Keratinocyte (primary cell): Measurements from ENCODE around the gene MID1. TPM values are rescaled to one million over a fixed set of nuclear protein-coding genes. Genes with fewer than 3 reads are reported as not detected.

Source experiments
- DNase-seq: peaks from one replicate; pipeline ENCODE4 v3.0.0-alpha.2; 2011; ENCODE audit warnings: low read depth, missing footprints, low spot score
- FAIRE-seq: peaks from 2 replicates; lab custom pipeline; 2011; peaks lifted over from hg19 to GRCh38; lab: Jason Lieb, UNC
- H2AFZ ChIP-seq: 2 replicates; pipeline ENCODE4 v1.6.0; 2012; ENCODE audit warnings: low read length, control low read depth, inconsistent platforms; ENCODE audit not compliant: control insufficient read depth
- H3K27ac ChIP-seq: 2 replicates; pipeline ENCODE4 v1.5.1; 2011; ENCODE audit warnings: low read length; ENCODE audit not compliant: control insufficient read depth, insufficient read depth
- H3K27me3 ChIP-seq: 3 replicates; pipeline ENCODE4 v1.6.0; 2011; ENCODE audit warnings: low read length; ENCODE audit not compliant: control insufficient read depth, insufficient read depth; ENCODE audit errors: extremely low read depth
- H3K36me3 ChIP-seq, 2 experiments: 2 replicates in 1 of 2; 3 replicates in 1 of 2; pipeline ENCODE4 v1.5.1; 2011; ENCODE audit warnings: low read length in 2 of 2, mild to moderate bottlenecking in 1 of 2; ENCODE audit not compliant: control insufficient read depth in 2 of 2, insufficient read depth in 2 of 2; ENCODE audit errors: extremely low read depth in 1 of 2
- H3K4me1 ChIP-seq: 3 replicates; pipeline ENCODE4 v1.5.1; 2011; ENCODE audit warnings: low read length; ENCODE audit not compliant: control insufficient read depth, insufficient read depth; ENCODE audit errors: extremely low read depth
- H3K4me2 ChIP-seq: 3 replicates; pipeline ENCODE4 v1.6.0; 2011; ENCODE audit warnings: low read depth, low read length; ENCODE audit not compliant: control insufficient read depth, insufficient read depth; ENCODE audit errors: extremely low read depth
- H3K4me3 ChIP-seq, 3 experiments: fragments of 200-600 bp in 1 of 3; sonication (generic) in 1 of 3; 2 replicates in 2 of 3; 3 replicates in 1 of 3; pipeline ENCODE4 v1.5.1; 2011 to 2016; ENCODE audit warnings: low read length in 3 of 3, mild to moderate bottlenecking in 3 of 3, control low read depth in 2 of 3, inconsistent platforms in 1 of 3, low read depth in 1 of 3, mixed read lengths in 1 of 3, mixed run types in 1 of 3, moderate library complexity in 1 of 3; ENCODE audit not compliant: control insufficient read depth in 2 of 3, insufficient read depth in 2 of 3; ENCODE audit errors: extremely low read depth in 1 of 3
- H3K79me2 ChIP-seq: 2 replicates; pipeline ENCODE4 v1.6.0; 2012; ENCODE audit warnings: low read length; ENCODE audit not compliant: control insufficient read depth, insufficient read depth
- H3K9ac ChIP-seq: 3 replicates; pipeline ENCODE4 v1.6.0; 2011; ENCODE audit warnings: low read length; ENCODE audit not compliant: control insufficient read depth, insufficient read depth; ENCODE audit errors: extremely low read depth
- H3K9me1 ChIP-seq: 3 replicates; pipeline ENCODE4 v1.6.0; 2011; ENCODE audit warnings: low read length; ENCODE audit not compliant: control insufficient read depth, insufficient read depth; ENCODE audit errors: extremely low read depth
- H3K9me3 ChIP-seq: 2 replicates; pipeline ENCODE4 v1.5.1; 2012; ENCODE audit warnings: low read depth, low read length; ENCODE audit not compliant: control insufficient read depth
- H4K20me1 ChIP-seq: 3 replicates; pipeline ENCODE4 v1.6.0; 2011; ENCODE audit warnings: low read length; ENCODE audit not compliant: control insufficient read depth, insufficient read depth; ENCODE audit errors: extremely low read depth
- EZH2 ChIP-seq: IDR thresholded peaks from one replicate; pipeline ENCODE4 v1.6.1; 2012; ENCODE audit warnings: inconsistent platforms, mild to moderate bottlenecking, low read length, moderate library complexity
- dilution Hi-C: fragments of 300-500 bp; cut with MboI; formaldehyde crosslinking; loops from one replicate; pipeline ENCODE4 v1.7.0; 2020; ENCODE audit warnings: low sequenced_read_pairs; ENCODE audit not compliant: extremely low pct_ligation_motif_present
- polyA plus RNA-seq, 5 experiments: library from polyadenylated mRNA; depleted of rRNA in 3 of 5; stranded (reverse) in 3 of 5; stranded (forward) in 1 of 5; unstranded in 1 of 5; fragments of >200 nt; gene quantifications; 1 replicate in 1 of 5; 2 replicates in 3 of 5; 3 replicates in 1 of 5; pipeline versions ENCODE4 v1.2.1 to v1.2.3, GENCODE V29; 2011 to 2012; ENCODE audit warnings: missing spikeins in 2 of 5, low read depth in 1 of 5, low replicate concordance in 1 of 5
- TF ChIP-seq, protein P1 (sequence below), 3 experiments: IDR thresholded peaks in 1 of 3; conservative IDR thresholded peaks in 1 of 3; optimal IDR thresholded peaks in 1 of 3; 2 replicates in 2 of 3; 3 replicates in 1 of 3; pipeline versions ENCODE3 to v1.5.1; 2011; ENCODE audit warnings: low read length in 3 of 3, mild to moderate bottlenecking in 3 of 3, moderate library complexity in 2 of 3, control low read depth in 1 of 3, inconsistent platforms in 1 of 3; ENCODE audit not compliant: insufficient read depth in 2 of 3; ENCODE audit errors: extremely low read depth in 1 of 3

MID1 gene
- polyA plus RNA-seq, 1 donor (not counting 4 experiments of a cell fraction or from before 2014, with no cell fraction given) = 9.2 TPM

DNA sequence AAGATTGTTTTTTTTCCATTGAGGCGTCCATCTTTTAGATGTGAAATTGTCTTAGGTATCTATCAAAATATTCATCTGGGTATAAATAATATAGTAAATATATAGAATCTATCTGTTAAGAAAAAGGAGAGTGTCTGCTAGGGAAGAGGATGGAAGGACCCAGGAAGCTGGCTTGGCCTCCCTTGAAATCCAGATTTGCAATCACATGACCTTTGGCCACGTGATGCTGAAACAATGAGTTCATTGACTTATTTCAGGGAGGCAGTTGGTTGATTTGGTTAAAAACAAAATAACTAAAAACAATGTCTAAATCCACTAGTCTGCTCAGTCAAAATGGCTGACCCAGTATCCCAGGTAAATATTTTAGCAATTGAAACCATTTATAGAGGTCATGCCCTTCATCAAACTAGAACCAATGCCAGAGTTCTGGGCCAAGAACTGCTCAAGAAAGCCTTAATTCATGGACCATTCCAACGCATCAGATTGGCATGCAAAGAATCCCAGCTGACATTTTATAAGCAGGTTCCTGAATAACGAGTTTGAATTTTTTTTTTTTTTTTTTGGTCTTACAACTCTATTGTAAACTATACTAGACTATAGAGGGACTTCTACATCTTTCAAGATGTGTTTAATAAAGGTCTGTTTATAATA is 172.7 kb downstream of the MID1 start:
- no peaks in the 10 kb centered on the region for H3K36me3 ChIP-seq
- H2AFZ ChIP-seq = no peak overlapping the region
- H4K20me1 ChIP-seq = no peaks in the 10 kb centered on the region
- no peak for DNase-seq
- no peaks in the 10 kb centered on the region for H3K27me3 ChIP-seq
- H3K9me1 ChIP-seq = no peaks in the 10 kb centered on the region
- H3K4me1 ChIP-seq = peaks cover 19% of the 10 kb centered on the region
- dilution Hi-C loops = no loop called here
- FAIRE-seq = peak; percentile 44
- no peak overlapping the region for H3K4me2 ChIP-seq
- no peaks in the 10 kb centered on the region for H3K79me2 ChIP-seq
- no peak overlapping the region for H3K27ac ChIP-seq
- TF ChIP-seq, protein P1, sequence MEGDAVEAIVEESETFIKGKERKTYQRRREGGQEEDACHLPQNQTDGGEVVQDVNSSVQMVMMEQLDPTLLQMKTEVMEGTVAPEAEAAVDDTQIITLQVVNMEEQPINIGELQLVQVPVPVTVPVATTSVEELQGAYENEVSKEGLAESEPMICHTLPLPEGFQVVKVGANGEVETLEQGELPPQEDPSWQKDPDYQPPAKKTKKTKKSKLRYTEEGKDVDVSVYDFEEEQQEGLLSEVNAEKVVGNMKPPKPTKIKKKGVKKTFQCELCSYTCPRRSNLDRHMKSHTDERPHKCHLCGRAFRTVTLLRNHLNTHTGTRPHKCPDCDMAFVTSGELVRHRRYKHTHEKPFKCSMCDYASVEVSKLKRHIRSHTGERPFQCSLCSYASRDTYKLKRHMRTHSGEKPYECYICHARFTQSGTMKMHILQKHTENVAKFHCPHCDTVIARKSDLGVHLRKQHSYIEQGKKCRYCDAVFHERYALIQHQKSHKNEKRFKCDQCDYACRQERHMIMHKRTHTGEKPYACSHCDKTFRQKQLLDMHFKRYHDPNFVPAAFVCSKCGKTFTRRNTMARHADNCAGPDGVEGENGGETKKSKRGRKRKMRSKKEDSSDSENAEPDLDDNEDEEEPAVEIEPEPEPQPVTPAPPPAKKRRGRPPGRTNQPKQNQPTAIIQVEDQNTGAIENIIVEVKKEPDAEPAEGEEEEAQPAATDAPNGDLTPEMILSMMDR (optimal IDR thresholded peaks at IDR 0.05 in 1 of 3, IDR thresholded peaks at IDR 0.05 in 1 of 3, conservative IDR thresholded peaks at IDR 0.05 in 1 of 3; ENCODE audit: extremely low read depth in 1 of 3, insufficient read depth in 2 of 3, low read length in 3 of 3) = no peak
- no peak for TF ChIP-seq EZH2
- no peak overlapping the region for H3K4me3 ChIP-seq
- H3K9me3 ChIP-seq = no peaks in the 10 kb centered on the region
- no peak overlapping the region for H3K9ac ChIP-seq

DNA sequence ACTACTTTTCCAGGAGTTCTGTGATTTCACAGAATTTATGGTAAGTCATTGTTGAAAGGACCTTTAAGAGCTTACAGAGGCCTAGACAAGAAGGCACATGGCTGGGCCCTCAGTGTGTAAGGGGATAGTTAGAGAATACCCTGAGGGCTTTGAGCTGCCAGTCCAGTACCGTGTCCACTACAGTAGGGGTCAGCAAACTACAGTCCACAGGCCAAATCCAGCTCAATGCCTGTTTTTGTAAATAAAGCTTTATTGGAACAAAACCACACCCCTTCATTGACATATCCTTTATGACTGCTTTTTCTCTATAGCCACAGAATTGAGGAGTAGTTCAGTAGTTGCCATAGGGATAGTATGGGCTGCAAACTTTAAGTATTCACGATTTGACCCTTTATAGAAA is 176.2 kb downstream of the MID1 start:
- FAIRE-seq (no peak), DNase-seq (no peak)
- Histone ChIP-seq H3K4me1 (peaks cover 3% of the 10 kb centered on the region), H3K4me3 (no peak overlapping the region), H3K9ac (no peak overlapping the region), H3K9me1 (no peaks in the 10 kb centered on the region), H3K79me2 (no peaks in the 10 kb centered on the region), H3K36me3 (no peaks in the 10 kb centered on the region), H2AFZ (no peak overlapping the region), H3K27me3 (no peaks in the 10 kb centered on the region), H3K27ac (no peak overlapping the region), H3K4me2 (no peak overlapping the region), H3K9me3 (no peaks in the 10 kb centered on the region), H4K20me1 (no peaks in the 10 kb centered on the region)
- dilution Hi-C loops = no loop called here
- TF ChIP-seq, protein P1 (optimal IDR thresholded peaks at IDR 0.05 in 1 of 3, IDR thresholded peaks at IDR 0.05 in 1 of 3, conservative IDR thresholded peaks at IDR 0.05 in 1 of 3; ENCODE audit: extremely low read depth in 1 of 3, insufficient read depth in 2 of 3, low read length in 3 of 3) = no peak
- no peak for TF ChIP-seq EZH2
